Esophagus muscularis mucosa (tissue), 4 donors: Measurements from ENCODE around the gene WBP1L.

Experiments used
- CTCF ChIP-seq, 3 experiments: fragments of 200-600 bp in 2 of 3; fragments of 450-650 bp in 1 of 3; sonication (generic) in 2 of 3; IDR thresholded peaks; one replicate each; pipeline ENCODE4 v1.5.1; 2017 to 2019; ENCODE audit warnings: antibody characterized with exemption in 3 of 3, mild to moderate bottlenecking in 2 of 3, moderate library complexity in 1 of 3
- EP300 ChIP-seq: sonication (generic); formaldehyde crosslinking; IDR thresholded peaks from one replicate; pipeline ENCODE4 v1.6.1; 2017; ENCODE audit warnings: antibody characterized with exemption
- POLR2A ChIP-seq: fragments of 450-650 bp; IDR thresholded peaks from one replicate; pipeline ENCODE4 v1.6.1; 2017; ENCODE audit warnings: antibody characterized with exemption, moderate library complexity, mild to moderate bottlenecking, low read depth
- POLR2AphosphoS5 ChIP-seq, 2 donors: sonication (generic); formaldehyde crosslinking; IDR thresholded peaks; one replicate each; pipeline ENCODE4 v1.6.1; 2017; ENCODE audit warnings: antibody characterized with exemption in 2 of 2

GRCh38 chr10:102827597-102827975, 83.8 kb downstream of the WBP1L start:
- no peak for TF ChIP-seq CTCF (IDR thresholded peaks at IDR 0.05)
- TF ChIP-seq EP300: no peak
- no peak for TF ChIP-seq POLR2A
- no peak for TF ChIP-seq POLR2AphosphoS5 (IDR thresholded peaks at IDR 0.05)
